HEK293 (cell line): Measurements from ENCODE around the gene GBX1.

ENCODE experiments used
- CTCF ChIA-PET: fragments of 350-600 bp; formaldehyde crosslinking; extraction: SDS; loops from one replicate; lab custom pipeline; 2021; ENCODE audit warnings: antibody characterized with exemption; lab: Yijun Ruan, JAX
- POLR2A ChIA-PET: fragments of 300-600 bp; formaldehyde crosslinking; extraction: SDS; loops from one replicate; lab custom pipeline; 2020; ENCODE audit warnings: antibody characterized with exemption, inconsistent platforms; lab: Yijun Ruan, JAX
- H3K27ac ChIP-seq: fragments of 200-500 bp; sonication (Bioruptor generic); 2 replicates; pipeline ENCODE4 v1.5.1; 2014; ENCODE audit warnings: low read depth, low read length, control low read depth, inconsistent platforms; ENCODE audit errors: extremely low read depth
- H3K36me3 ChIP-seq, 2 experiments: fragments of 200-500 bp in 1 of 2; sonication (Bioruptor generic) in 1 of 2; 1 replicate in 1 of 2; 2 replicates in 1 of 2; pipeline ENCODE4 v1.5.1; 2014 to 2017; ENCODE audit warnings: inconsistent platforms in 2 of 2, low read length in 2 of 2; ENCODE audit not compliant: control insufficient read depth in 2 of 2, insufficient read depth in 1 of 2
- H3K4me1 ChIP-seq: fragments of 200-500 bp; sonication (Bioruptor generic); 2 replicates; pipeline ENCODE4 v1.5.1; 2014; ENCODE audit warnings: mild to moderate bottlenecking, low read length, inconsistent platforms; ENCODE audit not compliant: control insufficient read depth, insufficient read depth
- H3K4me3 ChIP-seq: 2 replicates; pipeline ENCODE4 v1.5.1; 2011; ENCODE audit warnings: low read depth, mild to moderate bottlenecking, control low read depth, low read length, moderate library complexity
- H3K9me3 ChIP-seq: fragments of 200-500 bp; sonication (Bioruptor generic); 2 replicates; pipeline ENCODE4 v1.5.1; 2014; ENCODE audit warnings: low read depth, low read length, inconsistent platforms; ENCODE audit not compliant: control insufficient read depth, insufficient read depth
- BCL11B ChIP-seq: fragments of 450-650 bp; formaldehyde crosslinking; IDR thresholded peaks from 2 replicates; pipeline ENCODE4 v1.5.1; 2016; ENCODE audit warnings: low read depth, missing biosample characterization, missing genetic modification characterization
- CTCF ChIP-seq: fragments of 450-650 bp; formaldehyde crosslinking; IDR thresholded peaks from 2 replicates; pipeline ENCODE4 v1.5.1; 2016; ENCODE audit warnings: missing biosample characterization, missing genetic modification characterization
- GLI4 ChIP-seq: fragments of 450-650 bp; formaldehyde crosslinking; IDR thresholded peaks from 2 replicates; pipeline ENCODE4 v1.5.1; 2016; ENCODE audit warnings: missing biosample characterization, missing genetic modification characterization
- HOXC10 ChIP-seq: sonication (generic); formaldehyde crosslinking; IDR thresholded peaks from 2 replicates; pipeline ENCODE4 v1.8.1; 2023; ENCODE audit warnings: mild to moderate bottlenecking, missing genetic modification reagents
- KLF16 ChIP-seq: fragments of 450-650 bp; formaldehyde crosslinking; IDR thresholded peaks from 2 replicates; pipeline ENCODE4 v1.5.1; 2017; ENCODE audit warnings: missing biosample characterization, missing genetic modification characterization
- KLF7 ChIP-seq: fragments of 450-650 bp; formaldehyde crosslinking; IDR thresholded peaks from 2 replicates; pipeline ENCODE4 v1.5.1; 2016; ENCODE audit warnings: missing biosample characterization, missing genetic modification characterization, borderline replicate concordance
- SCRT2 ChIP-seq: fragments of 450-650 bp; formaldehyde crosslinking; IDR thresholded peaks from 2 replicates; pipeline ENCODE4 v1.5.1; 2016; ENCODE audit warnings: missing biosample characterization, missing genetic modification characterization
- SP2 ChIP-seq: fragments of 450-650 bp; formaldehyde crosslinking; IDR thresholded peaks from 2 replicates; pipeline ENCODE4 v1.5.1; 2016; ENCODE audit warnings: missing biosample characterization, missing genetic modification characterization
- ZBTB21 ChIP-seq: fragments of 450-650 bp; formaldehyde crosslinking; IDR thresholded peaks from 2 replicates; pipeline ENCODE4 v1.5.1; 2017; ENCODE audit warnings: missing biosample characterization, missing genetic modification characterization
- ZFP3 ChIP-seq: fragments of 450-650 bp; formaldehyde crosslinking; IDR thresholded peaks from 2 replicates; pipeline ENCODE4 v1.5.1; 2016; ENCODE audit warnings: low read depth, missing biosample characterization, missing genetic modification characterization
- ZFP37 ChIP-seq: fragments of 450-650 bp; formaldehyde crosslinking; IDR thresholded peaks from 2 replicates; pipeline ENCODE4 v1.5.1; 2016; ENCODE audit warnings: missing biosample characterization, missing genetic modification characterization
- ZNF114 ChIP-seq: fragments of 450-650 bp; formaldehyde crosslinking; IDR thresholded peaks from 2 replicates; pipeline ENCODE4 v1.5.0; 2017; ENCODE audit warnings: missing biosample characterization, missing genetic modification characterization
- ZNF138 ChIP-seq: fragments of 450-650 bp; formaldehyde crosslinking; IDR thresholded peaks from 2 replicates; pipeline ENCODE4 v1.5.1; 2016; ENCODE audit warnings: missing biosample characterization, missing genetic modification characterization, borderline replicate concordance
- ZNF169 ChIP-seq: fragments of 450-650 bp; formaldehyde crosslinking; IDR thresholded peaks from 2 replicates; pipeline ENCODE4 v1.5.1; 2016; ENCODE audit warnings: missing biosample characterization, missing genetic modification characterization
- ZNF184 ChIP-seq: fragments of 450-650 bp; IDR thresholded peaks from 2 replicates; pipeline ENCODE4 v1.5.1; 2018; ENCODE audit warnings: missing biosample characterization, mild to moderate bottlenecking, missing genetic modification characterization
- ZNF214 ChIP-seq: fragments of 450-650 bp; formaldehyde crosslinking; IDR thresholded peaks from 2 replicates; pipeline ENCODE4 v1.5.1; 2017; ENCODE audit warnings: missing biosample characterization, mild to moderate bottlenecking, missing genetic modification characterization, borderline replicate concordance
- ZNF24 ChIP-seq: fragments of 450-650 bp; formaldehyde crosslinking; IDR thresholded peaks from 2 replicates; pipeline ENCODE4 v1.5.1; 2016; ENCODE audit warnings: missing biosample characterization, missing genetic modification characterization
- ZNF341 ChIP-seq: fragments of 450-650 bp; formaldehyde crosslinking; IDR thresholded peaks from 2 replicates; pipeline ENCODE4; 2016; ENCODE audit warnings: low read depth, missing biosample characterization, missing genetic modification characterization
- ZNF366 ChIP-seq: fragments of 450-650 bp; formaldehyde crosslinking; conservative IDR thresholded peaks from 2 replicates; pipeline ENCODE4 v1.5.1; 2016; ENCODE audit warnings: missing biosample characterization, missing genetic modification characterization
- ZNF391 ChIP-seq: fragments of 450-650 bp; formaldehyde crosslinking; IDR thresholded peaks from 2 replicates; pipeline ENCODE4 v1.5.1; 2016; ENCODE audit warnings: low read depth, missing biosample characterization, missing genetic modification characterization, borderline replicate concordance
- ZNF394 ChIP-seq: fragments of 450-650 bp; formaldehyde crosslinking; IDR thresholded peaks from 2 replicates; pipeline ENCODE4 v1.5.1; 2016; ENCODE audit warnings: missing biosample characterization, missing genetic modification characterization, mild to moderate bottlenecking, moderate library complexity, borderline replicate concordance
- ZNF426 ChIP-seq: fragments of 450-650 bp; formaldehyde crosslinking; IDR thresholded peaks from 2 replicates; pipeline ENCODE4 v1.5.1; 2017; ENCODE audit warnings: missing biosample characterization, missing genetic modification characterization, mild to moderate bottlenecking, inconsistent platforms, moderate library complexity
- ZNF473 ChIP-seq: fragments of 450-650 bp; formaldehyde crosslinking; IDR thresholded peaks from 2 replicates; pipeline ENCODE4 v1.5.1; 2017; ENCODE audit warnings: missing biosample characterization, missing genetic modification characterization
- ZNF521 ChIP-seq: fragments of 450-650 bp; formaldehyde crosslinking; IDR thresholded peaks from 2 replicates; pipeline ENCODE4 v1.5.1; 2017; ENCODE audit warnings: missing biosample characterization, mild to moderate bottlenecking, missing genetic modification characterization
- ZNF549 ChIP-seq: fragments of 450-650 bp; IDR thresholded peaks from 2 replicates; pipeline ENCODE4 v1.5.1; 2018; ENCODE audit warnings: missing biosample characterization, missing genetic modification characterization, mild to moderate bottlenecking, inconsistent platforms, moderate library complexity
- ZNF600 ChIP-seq: fragments of 450-650 bp; formaldehyde crosslinking; IDR thresholded peaks from 2 replicates; pipeline ENCODE4 v1.5.1; 2016; ENCODE audit warnings: missing biosample characterization, missing genetic modification characterization
- ZNF623 ChIP-seq: fragments of 450-650 bp; formaldehyde crosslinking; IDR thresholded peaks from 2 replicates; pipeline ENCODE4 v1.5.1; 2016; ENCODE audit warnings: missing biosample characterization, missing genetic modification characterization
- ZNF626 ChIP-seq: fragments of 450-650 bp; sonication (Bioruptor Pico); formaldehyde crosslinking; IDR thresholded peaks from 2 replicates; pipeline ENCODE4 v1.5.1; 2018; ENCODE audit warnings: missing biosample characterization, missing genetic modification characterization, inconsistent platforms
- ZNF704 ChIP-seq: fragments of 450-650 bp; formaldehyde crosslinking; IDR thresholded peaks from 2 replicates; pipeline ENCODE4 v1.5.1; 2016; ENCODE audit warnings: missing biosample characterization, missing genetic modification characterization
- ZNF776 ChIP-seq: fragments of 450-650 bp; formaldehyde crosslinking; IDR thresholded peaks from 2 replicates; pipeline ENCODE4 v1.5.0; 2017; ENCODE audit warnings: missing biosample characterization, missing genetic modification characterization, borderline replicate concordance
- ZNF785 ChIP-seq: fragments of 450-650 bp; formaldehyde crosslinking; IDR thresholded peaks from 2 replicates; pipeline ENCODE4 v1.5.1; 2016; ENCODE audit warnings: missing biosample characterization, missing genetic modification characterization
- ZSCAN23 ChIP-seq: fragments of 450-650 bp; formaldehyde crosslinking; IDR thresholded peaks from 2 replicates; pipeline ENCODE4 v1.5.1; 2016; ENCODE audit warnings: missing biosample characterization, missing genetic modification characterization

The GBX1 gene

GRCh38 chr7:151192002-151192539 is 24.6 kb upstream of the GBX1 start (continued):
- no peak for TF ChIP-seq ZBTB21 (tag by site-specific recombination)
- TF ChIP-seq ZNF169 (tag by site-specific recombination), result no peak
- TF ChIP-seq ZNF785 (tag by site-specific recombination), result no peak
- TF ChIP-seq SCRT2, result no peak

GRCh38 chr7:151191544-151191943 is 24.1 kb upstream of the GBX1 start:
- ChIA-PET POLR2A (interaction anchor here (0.5 kb wide), 1 partner anchor 26 kb away, joined by 4 read pairs; no protein-coding TSS in a partner anchor), CTCF (no interaction called here)
- Histone ChIP-seq H3K4me1 (no peaks in the 10 kb centered on the region), H3K9me3 (no peaks in the 10 kb centered on the region), H3K36me3 (no peaks in the 10 kb centered on the region), H3K4me3 (no peak overlapping the region), H3K27ac (no peak overlapping the region)
- TF ChIP-seq ZNF549, result no peak
- TF ChIP-seq ZNF521 (tag by site-specific recombination), result no peak
- TF ChIP-seq ZNF394 (tag by site-specific recombination), result no peak
- TF ChIP-seq ZNF704, result no peak
- TF ChIP-seq ZNF391, result no peak
- no peak for TF ChIP-seq CTCF (tag by site-specific recombination)
- no peak for TF ChIP-seq ZNF600 (tag by site-specific recombination)
- TF ChIP-seq ZNF776 (tag by site-specific recombination), result no peak
- TF ChIP-seq ZNF426 (tag by site-specific recombination), result no peak
- no peak for TF ChIP-seq GLI4 (tag by site-specific recombination)
- no peak for TF ChIP-seq ZFP37 (tag by site-specific recombination)
- no peak for TF ChIP-seq ZNF24 (tag by site-specific recombination)
- no peak for TF ChIP-seq HOXC10 (CRISPR knock-in tag)
- no peak for TF ChIP-seq SP2 (tag by site-specific recombination)
- TF ChIP-seq ZNF341 (tag by site-specific recombination), result no peak
- TF ChIP-seq ZSCAN23, result no peak
- no peak for TF ChIP-seq KLF16

GRCh38 chr7:151189038-151189437 is 21.5 kb upstream of the GBX1 start:
- no peak overlapping the region for H3K27ac ChIP-seq
- H3K4me1 ChIP-seq, result no peaks in the 10 kb centered on the region
- TF ChIP-seq ZNF623 (no peak), ZNF366 (tag by site-specific recombination) (no peak), ZFP3 (no peak), CTCF (tag by site-specific recombination) (no peak), ZNF473 (tag by site-specific recombination) (no peak), ZNF138 (tag by site-specific recombination) (no peak), ZNF114 (tag by site-specific recombination) (no peak), ZNF214 (no peak), BCL11B (tag by site-specific recombination) (no peak), ZNF626 (tag by site-specific recombination) (no peak), KLF7 (tag by site-specific recombination) (no peak), ZNF184 (no peak), ZBTB21 (tag by site-specific recombination) (no peak)
- POLR2A ChIA-PET, result no interaction called here
- no peaks in the 10 kb centered on the region for H3K9me3 ChIP-seq
- no peak overlapping the region for H3K4me3 ChIP-seq
- CTCF ChIA-PET, result no interaction called here
- no peaks in the 10 kb centered on the region for H3K36me3 ChIP-seq
